D721Med (cell line): ENCODE data around the gene ICAM3.
"Not testable (repeated sequence)": the region's sequence is repeated elsewhere in the genome, so short reads cannot be mapped to it uniquely, and the experiment has no call there.

ENCODE experiments used
- DNase-seq: peaks from one replicate; pipeline ENCODE4 v3.0.0; 2011; ENCODE audit warnings: low spot score; ENCODE audit not compliant: insufficient read length
- FAIRE-seq: peaks from 2 replicates; lab custom pipeline; 2011; peaks lifted over from hg19 to GRCh38; lab: Jason Lieb, UNC
- TF ChIP-seq, protein P1 (sequence below): IDR thresholded peaks from 2 replicates; pipeline ENCODE4 v1.5.1; 2012; ENCODE audit warnings: mild to moderate bottlenecking, control low read depth; ENCODE audit not compliant: insufficient read depth; ENCODE audit errors: missing control alignments

The ICAM3 gene

DNA sequence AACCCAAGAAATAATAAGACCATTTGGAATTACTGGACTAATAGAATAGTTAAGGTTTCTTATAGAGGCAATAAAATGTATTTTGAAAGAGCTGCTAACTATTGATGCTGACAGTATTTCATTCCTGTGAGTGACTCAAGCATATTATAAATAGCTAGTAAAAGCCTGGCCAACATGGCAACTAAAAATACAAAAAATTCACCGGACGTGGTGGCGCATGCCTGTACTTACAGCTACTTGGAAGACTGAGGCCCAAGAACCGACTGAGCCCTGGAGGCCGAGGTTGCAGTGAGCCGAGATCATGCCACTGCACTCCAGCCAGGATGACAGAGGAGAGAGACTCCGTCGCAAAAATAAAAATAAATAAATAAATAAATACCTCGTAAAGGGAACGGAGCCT lies 5.4 kb upstream of the ICAM3 start:
- FAIRE-seq (no peak), DNase-seq (no peak)
- TF ChIP-seq, protein P1, sequence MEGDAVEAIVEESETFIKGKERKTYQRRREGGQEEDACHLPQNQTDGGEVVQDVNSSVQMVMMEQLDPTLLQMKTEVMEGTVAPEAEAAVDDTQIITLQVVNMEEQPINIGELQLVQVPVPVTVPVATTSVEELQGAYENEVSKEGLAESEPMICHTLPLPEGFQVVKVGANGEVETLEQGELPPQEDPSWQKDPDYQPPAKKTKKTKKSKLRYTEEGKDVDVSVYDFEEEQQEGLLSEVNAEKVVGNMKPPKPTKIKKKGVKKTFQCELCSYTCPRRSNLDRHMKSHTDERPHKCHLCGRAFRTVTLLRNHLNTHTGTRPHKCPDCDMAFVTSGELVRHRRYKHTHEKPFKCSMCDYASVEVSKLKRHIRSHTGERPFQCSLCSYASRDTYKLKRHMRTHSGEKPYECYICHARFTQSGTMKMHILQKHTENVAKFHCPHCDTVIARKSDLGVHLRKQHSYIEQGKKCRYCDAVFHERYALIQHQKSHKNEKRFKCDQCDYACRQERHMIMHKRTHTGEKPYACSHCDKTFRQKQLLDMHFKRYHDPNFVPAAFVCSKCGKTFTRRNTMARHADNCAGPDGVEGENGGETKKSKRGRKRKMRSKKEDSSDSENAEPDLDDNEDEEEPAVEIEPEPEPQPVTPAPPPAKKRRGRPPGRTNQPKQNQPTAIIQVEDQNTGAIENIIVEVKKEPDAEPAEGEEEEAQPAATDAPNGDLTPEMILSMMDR, result no peak

DNA sequence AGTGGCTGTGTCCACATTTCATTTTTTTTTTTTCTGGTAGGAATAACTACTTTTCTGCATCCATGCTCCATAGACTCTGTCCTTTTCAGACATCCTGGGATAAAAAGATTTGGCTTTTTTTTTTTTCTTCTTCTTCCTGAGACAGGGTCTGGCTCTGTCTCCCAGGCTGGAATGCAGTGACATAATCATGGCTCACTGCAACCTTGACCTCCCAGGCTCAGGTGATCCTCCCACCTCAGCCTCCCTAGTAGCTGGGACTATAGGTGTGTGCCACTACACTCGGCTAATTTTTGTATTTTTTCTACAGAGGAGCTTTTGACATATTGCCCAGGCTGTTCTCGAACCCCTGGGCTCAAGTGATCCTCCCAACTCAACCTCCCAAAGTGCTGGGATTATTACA lies 4.1 kb upstream of the ICAM3 start:
- DNase-seq, result no peak
- FAIRE-seq, result no peak
- TF ChIP-seq, protein P1, result no peak

DNA sequence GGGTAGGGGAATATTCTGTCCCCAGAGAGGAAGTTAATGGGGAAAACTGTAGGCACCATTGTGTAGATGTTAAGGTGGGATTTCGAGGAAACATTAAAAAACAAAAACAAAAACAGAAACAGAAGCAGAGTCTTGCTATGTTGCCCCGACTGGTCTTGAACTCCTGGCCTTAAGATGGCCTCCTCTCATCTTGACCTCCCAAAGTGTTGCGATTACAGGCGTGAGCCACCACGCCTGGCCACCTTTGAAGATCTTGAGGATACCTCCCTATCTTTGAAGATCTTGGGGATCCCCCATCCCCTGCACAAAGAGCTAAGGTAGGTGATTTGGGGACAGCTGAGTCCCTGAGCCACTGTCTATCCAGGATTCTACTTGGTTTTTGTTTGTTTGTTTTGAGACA lies 553 bp upstream of the ICAM3 start:
- DNase-seq, result no peak
- FAIRE-seq, result no peak
- TF ChIP-seq, protein P1, result no peak

DNA sequence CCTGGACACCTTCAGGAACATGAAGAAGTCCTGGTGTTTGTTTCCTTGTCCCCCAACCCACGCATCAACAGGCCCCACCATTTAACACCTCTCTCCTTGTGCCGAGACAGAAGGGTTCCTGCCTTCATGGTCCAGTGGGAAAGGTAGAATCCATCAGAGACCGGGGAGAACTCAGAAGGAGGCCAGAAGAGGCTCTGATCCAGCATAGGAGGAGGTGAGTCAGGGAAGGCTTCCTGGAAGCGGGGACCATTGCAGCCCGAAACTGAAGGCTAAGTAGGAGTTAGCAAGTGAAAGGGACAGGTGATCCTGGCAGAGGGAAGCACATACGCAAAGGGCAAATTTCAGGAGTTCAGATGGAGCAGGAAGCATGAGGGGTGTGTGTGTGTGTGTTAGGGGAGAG lies 484 bp downstream of the ICAM3 start:
- DNase-seq (no peak), FAIRE-seq (no peak)

DNA sequence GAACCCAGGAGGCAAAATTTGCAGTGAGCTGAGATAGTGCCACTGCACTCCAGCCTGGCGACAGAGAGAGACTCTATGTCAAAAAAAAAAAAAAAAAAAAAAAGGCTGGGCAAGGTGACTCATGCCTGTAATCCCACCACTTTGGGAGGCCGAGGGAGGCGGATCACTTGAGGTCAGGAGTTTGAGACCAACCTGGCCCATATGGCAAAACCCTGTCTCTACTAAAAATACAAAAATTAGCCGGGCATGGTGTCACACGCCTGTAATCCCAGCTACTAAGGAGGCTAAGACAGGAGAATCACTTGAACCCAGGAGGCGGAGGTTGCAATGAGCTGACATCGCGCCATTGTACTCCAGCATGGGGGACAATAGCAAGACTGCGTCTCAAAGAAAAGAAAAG lies 2.7 kb downstream of the ICAM3 start:
- DNase-seq, FAIRE-seq: not testable (repeated sequence)

More for the DNA sequence above, 484 bp downstream of the ICAM3 start:
- TF ChIP-seq, protein P1, result no peak

DNA sequence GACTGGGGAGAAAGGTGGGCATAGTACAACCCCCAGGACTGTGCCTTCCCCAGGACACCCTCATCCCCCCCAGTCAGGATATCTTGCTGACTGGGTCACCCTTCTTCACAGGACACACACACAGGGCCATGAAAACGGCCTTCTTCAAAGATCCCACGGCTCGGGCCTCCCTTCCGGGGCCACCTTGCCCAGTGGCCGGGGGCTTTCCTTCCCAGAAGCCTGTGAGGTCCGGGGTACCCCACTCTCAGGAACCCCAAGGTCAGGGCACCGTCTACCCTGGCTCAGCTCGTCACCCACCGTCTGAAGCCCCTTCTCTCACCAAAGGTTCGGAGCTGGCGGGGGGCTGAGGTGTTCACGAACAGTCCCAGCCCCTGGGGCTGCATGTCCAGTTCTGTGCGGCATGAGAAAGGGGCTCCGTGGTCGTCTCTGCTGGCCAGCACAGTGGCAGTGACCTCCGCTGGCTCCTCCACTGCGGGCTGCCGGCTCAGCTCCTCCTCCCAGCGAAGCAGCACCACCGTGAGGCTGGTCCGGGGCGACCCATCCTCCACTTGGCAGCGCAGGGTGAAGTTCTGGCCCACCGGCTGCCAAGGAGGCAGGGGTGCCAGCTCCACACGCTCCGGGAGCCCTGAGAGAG lies 4.0 kb downstream of the ICAM3 start:
- FAIRE-seq (no peak), DNase-seq (no peak)
- TF ChIP-seq, protein P1, result no peak

DNA sequence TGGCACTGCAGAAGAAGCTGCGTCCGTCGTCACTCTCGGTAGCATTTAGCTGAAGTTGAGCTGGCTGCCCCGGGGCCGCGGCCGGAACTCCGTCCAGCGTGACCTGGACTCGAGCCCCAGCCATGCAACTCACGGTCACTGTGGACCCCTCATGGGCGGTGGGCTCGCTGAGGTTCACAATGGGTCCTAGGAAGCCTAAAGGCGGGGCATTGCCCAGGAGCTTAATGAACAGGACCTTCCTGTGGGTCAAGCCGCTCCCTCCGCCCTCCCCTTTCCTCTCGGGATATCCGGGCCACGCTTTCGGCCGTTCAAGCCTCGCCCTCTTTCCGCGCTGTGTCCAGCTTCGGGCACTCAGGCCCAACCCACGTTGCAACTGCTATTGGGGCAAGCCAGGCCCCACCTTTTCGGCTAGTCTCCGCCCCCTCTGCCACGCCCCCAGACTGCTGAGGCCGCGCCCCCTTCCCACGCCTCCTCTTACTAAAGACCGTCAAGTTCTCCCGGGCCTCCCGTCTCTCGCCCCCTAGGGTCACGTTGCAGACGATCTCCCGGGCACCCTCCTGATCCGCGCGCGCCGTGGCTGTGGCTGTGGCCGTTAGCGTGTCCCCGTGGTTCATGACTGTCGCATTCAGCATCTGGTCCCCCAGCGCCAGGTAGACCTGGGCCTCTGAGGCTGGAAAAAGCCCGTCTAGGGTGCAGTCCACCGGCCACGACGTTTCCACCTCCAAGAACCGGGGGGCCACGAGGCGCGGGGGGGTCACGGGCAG lies 4.7 kb downstream of the ICAM3 start:
- FAIRE-seq (no peak), DNase-seq (peak; percentile 67)
- TF ChIP-seq, protein P1, result no peak
